ENCODE measurements around the gene SLAMF1.

The SLAMF1 gene

DNA sequence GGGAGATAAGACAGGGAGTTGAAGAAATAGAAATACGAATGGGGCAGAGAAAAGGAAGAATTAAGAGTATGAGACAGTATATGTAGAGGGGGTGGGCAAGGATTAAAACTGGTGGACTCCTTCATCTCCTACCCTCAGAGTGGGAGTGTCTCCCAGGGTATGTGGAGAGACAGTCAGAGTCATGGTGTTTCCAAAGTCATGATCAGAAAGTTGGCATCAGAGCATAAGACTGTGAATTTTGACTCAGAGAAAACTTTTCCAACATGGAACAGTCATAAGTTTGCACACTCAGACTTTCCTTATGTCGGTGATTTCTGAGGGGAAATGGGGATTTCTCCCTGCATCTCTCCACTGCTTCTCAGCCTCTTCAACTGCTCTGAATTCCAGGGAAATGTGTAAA, 70.0 kb downstream of the SLAMF1 start:
- Histone ChIP-seq H3K27ac (replicated peaks) (no peak overlapping the region), H3K4me3 (replicated peaks; ENCODE audit: insufficient read depth, low read length) (no peak overlapping the region), H3K27me3 (ENCODE audit: insufficient read depth, poor library complexity, severe bottlenecking) (no peaks in the 10 kb centered on the region)
- TF ChIP-seq POLR2AphosphoS5 (IDR thresholded peaks at IDR 0.05; ENCODE audit: low read depth), result no peak
- TF ChIP-seq, protein P1, sequence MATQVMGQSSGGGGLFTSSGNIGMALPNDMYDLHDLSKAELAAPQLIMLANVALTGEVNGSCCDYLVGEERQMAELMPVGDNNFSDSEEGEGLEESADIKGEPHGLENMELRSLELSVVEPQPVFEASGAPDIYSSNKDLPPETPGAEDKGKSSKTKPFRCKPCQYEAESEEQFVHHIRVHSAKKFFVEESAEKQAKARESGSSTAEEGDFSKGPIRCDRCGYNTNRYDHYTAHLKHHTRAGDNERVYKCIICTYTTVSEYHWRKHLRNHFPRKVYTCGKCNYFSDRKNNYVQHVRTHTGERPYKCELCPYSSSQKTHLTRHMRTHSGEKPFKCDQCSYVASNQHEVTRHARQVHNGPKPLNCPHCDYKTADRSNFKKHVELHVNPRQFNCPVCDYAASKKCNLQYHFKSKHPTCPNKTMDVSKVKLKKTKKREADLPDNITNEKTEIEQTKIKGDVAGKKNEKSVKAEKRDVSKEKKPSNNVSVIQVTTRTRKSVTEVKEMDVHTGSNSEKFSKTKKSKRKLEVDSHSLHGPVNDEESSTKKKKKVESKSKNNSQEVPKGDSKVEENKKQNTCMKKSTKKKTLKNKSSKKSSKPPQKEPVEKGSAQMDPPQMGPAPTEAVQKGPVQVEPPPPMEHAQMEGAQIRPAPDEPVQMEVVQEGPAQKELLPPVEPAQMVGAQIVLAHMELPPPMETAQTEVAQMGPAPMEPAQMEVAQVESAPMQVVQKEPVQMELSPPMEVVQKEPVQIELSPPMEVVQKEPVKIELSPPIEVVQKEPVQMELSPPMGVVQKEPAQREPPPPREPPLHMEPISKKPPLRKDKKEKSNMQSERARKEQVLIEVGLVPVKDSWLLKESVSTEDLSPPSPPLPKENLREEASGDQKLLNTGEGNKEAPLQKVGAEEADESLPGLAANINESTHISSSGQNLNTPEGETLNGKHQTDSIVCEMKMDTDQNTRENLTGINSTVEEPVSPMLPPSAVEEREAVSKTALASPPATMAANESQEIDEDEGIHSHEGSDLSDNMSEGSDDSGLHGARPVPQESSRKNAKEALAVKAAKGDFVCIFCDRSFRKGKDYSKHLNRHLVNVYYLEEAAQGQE (IDR thresholded peaks at IDR 0.05; ENCODE audit: insufficient replicate concordance, low read depth), result no peak
- TF ChIP-seq, protein P2, sequence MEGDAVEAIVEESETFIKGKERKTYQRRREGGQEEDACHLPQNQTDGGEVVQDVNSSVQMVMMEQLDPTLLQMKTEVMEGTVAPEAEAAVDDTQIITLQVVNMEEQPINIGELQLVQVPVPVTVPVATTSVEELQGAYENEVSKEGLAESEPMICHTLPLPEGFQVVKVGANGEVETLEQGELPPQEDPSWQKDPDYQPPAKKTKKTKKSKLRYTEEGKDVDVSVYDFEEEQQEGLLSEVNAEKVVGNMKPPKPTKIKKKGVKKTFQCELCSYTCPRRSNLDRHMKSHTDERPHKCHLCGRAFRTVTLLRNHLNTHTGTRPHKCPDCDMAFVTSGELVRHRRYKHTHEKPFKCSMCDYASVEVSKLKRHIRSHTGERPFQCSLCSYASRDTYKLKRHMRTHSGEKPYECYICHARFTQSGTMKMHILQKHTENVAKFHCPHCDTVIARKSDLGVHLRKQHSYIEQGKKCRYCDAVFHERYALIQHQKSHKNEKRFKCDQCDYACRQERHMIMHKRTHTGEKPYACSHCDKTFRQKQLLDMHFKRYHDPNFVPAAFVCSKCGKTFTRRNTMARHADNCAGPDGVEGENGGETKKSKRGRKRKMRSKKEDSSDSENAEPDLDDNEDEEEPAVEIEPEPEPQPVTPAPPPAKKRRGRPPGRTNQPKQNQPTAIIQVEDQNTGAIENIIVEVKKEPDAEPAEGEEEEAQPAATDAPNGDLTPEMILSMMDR (IDR thresholded peaks at IDR 0.05; ENCODE audit: insufficient read depth, low read length), result no peak
- TF ChIP-seq SPI1 (IDR thresholded peaks at IDR 0.05; ENCODE audit: borderline replicate concordance, low read depth), result no peak
- no peak for TF ChIP-seq GABPA (IDR thresholded peaks at IDR 0.05; ENCODE audit: low read depth)
- no peak for DNase-seq (ENCODE audit: low read depth in 1 of 2, low spot score in 1 of 2)

DNA sequence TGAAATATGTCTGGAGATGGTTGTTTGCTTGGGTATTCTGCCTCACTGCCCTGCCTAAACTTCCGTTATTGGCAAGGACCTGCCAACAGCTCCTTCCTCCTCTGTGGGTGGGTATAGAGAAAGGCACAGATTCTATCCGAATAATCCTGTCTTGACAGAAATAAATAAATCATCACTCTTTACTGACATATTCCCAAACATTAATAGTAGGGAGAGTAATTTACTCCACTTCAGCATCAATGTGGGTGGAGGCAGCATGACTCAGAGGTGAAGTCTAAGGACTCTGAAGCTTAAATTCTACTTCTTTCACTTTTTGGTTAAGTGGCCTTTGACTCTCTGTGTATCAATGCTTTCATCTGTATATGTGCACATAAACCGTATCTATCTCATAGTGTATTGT, 70.5 kb downstream of the SLAMF1 start:
- peak in 1 of 2 experiments; percentile 39 for DNase-seq (ENCODE audit: low read depth in 1 of 2, low spot score in 1 of 2)
- no peak for TF ChIP-seq SPI1 (IDR thresholded peaks at IDR 0.05; ENCODE audit: borderline replicate concordance, low read depth)
- TF ChIP-seq, protein P2 (IDR thresholded peaks at IDR 0.05; ENCODE audit: insufficient read depth, low read length), result no peak
- TF ChIP-seq, protein P1 (IDR thresholded peaks at IDR 0.05; ENCODE audit: insufficient replicate concordance, low read depth), result no peak
- no peak for TF ChIP-seq GABPA (IDR thresholded peaks at IDR 0.05; ENCODE audit: low read depth)
- no peak for TF ChIP-seq POLR2AphosphoS5 (IDR thresholded peaks at IDR 0.05; ENCODE audit: low read depth)
- Histone ChIP-seq H3K27me3 (ENCODE audit: insufficient read depth, poor library complexity, severe bottlenecking) (no peaks in the 10 kb centered on the region), H3K27ac (replicated peaks) (peak overlapping the region; percentile 78; the same call in 1 of the 2 replicates), H3K4me3 (replicated peaks; ENCODE audit: insufficient read depth, low read length) (no peak overlapping the region)

DNA sequence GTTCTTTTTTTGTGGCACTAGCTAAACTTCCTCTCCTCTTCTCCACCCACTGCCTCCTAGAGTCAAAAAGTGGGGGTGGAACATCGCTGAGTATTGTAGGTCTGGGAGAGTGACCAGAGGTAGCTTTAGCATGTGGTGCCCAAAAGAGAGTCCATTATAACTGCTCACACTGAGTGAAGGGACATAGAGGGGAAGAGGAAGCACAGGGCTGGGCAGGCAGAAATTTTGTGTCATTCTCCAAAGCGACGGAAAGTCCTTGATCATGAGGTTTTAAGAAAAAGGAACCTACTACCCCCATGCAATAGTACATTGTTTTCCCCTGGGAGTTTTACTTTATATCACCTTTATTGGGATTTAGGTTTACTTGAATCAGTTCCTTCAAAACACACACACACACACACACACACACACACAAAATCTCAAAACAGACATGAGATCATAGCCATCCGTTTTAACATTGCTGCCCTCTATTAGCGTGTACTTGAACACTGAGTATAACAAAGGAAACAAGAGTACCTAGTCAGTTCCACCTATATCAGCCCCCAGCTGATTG, 71.7 kb downstream of the SLAMF1 start:
- Histone ChIP-seq H3K27ac (replicated peaks) (peak overlapping the region; percentile 78), H3K27me3 (ENCODE audit: insufficient read depth, poor library complexity, severe bottlenecking) (no peaks in the 10 kb centered on the region), H3K4me3 (replicated peaks; ENCODE audit: insufficient read depth, low read length) (no peak overlapping the region)
- peak; percentile 52 to 82 for DNase-seq (ENCODE audit: low read depth in 1 of 2, low spot score in 1 of 2)
- 0 out of 2 replicates have a peak, but pooled peaks have one; percentile 44 for TF ChIP-seq SPI1 (IDR thresholded peaks at IDR 0.05; ENCODE audit: borderline replicate concordance, low read depth)
- TF ChIP-seq, protein P2 (IDR thresholded peaks at IDR 0.05; ENCODE audit: insufficient read depth, low read length), result no peak
- no peak for TF ChIP-seq GABPA (IDR thresholded peaks at IDR 0.05; ENCODE audit: low read depth)
- TF ChIP-seq, protein P1 (IDR thresholded peaks at IDR 0.05; ENCODE audit: insufficient replicate concordance, low read depth), result peak; percentile 44
- TF ChIP-seq POLR2AphosphoS5 (IDR thresholded peaks at IDR 0.05; ENCODE audit: low read depth), result peak; percentile 69
